Activated T-cell treated with anti-CD3 and anti-CD28 coated beads for 48 hours (primary cell): ENCODE data around the gene KATNAL1.

Experiments
- DNase-seq: peaks from one replicate; pipeline ENCODE4 v3.0.0-alpha.2; 2020; ENCODE audit warnings: low read depth

The KATNAL1 gene

DNA sequence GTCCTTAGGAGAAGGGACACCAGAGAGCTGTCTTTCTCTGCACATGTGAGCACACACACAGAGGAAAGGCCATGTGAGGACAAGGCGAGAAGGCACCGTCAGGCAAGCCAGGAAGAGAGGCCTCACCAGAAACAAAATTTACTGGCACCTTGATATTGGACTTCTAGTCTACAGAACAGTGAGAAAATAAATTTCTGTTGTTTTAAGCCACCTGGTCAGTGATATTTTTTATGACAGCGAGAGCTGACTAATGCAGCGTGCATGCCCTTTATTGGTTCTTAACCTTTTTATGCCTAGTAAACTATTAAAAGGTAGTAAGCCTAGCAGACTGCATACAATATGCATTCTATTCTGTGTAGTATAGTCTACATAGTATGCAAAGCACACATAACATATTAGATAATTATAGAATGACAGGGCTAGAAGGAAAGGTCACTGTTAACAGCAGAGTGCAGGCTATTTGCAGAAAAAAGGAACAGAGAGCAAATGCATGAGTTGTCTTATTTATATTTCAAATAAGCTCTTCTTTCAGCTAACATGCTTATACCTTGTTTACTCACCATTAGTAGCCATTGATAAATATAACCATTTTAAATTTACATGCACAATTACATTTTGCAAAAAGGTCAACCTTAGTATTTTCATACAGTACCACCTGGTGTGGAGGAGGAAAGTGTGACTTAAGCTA, 25.2 kb upstream of the KATNAL1 start:
- no peak for DNase-seq

DNA sequence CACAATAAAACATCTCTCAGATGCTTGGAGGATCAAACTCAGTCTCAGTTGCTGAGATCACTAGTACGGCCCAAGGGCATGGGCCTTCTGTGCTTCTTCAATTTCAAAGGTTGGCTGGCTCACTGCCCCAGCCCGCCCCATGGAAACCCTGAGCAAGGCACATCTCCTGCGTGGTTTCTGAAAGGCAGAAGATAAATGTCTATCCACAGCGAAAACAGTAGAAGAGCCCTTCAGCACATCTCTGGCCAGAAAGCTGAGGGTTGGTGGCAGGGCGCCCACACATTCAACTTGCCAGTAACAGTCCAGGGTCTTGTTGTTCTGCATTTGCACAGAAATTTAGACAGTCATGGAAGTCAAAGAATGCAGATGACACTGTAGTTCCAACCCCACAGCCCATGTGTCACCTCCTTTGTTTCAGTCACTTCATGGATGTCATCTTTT, 24.0 kb upstream of the KATNAL1 start:
- DNase-seq = no peak

DNA sequence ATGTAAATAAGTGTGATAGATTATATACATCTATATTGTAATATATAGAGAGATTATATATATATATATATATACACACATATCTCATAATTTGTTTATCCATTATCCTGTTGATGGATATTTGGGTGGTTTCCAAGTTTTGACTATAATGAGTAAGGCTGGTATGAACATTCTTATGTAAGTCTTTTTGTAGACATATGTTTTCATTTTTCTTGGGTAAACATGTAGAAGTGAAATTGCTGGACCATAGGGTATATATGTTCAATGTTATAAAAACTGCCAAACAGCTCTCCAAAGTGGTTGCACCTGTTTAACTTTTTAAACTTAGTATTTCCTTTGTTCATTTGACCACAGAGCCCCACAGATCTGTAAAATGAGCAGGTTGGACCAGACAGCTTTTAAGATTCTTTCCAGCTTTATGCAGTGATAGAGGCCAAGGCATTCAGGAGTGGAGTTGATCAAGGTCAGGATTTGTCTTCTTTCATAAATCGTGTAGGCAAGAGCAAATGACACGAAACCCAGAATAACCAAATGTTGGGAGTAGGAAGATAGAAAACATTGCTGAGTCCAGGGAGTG, 21.7 kb upstream of the KATNAL1 start:
- no peak for DNase-seq

DNA sequence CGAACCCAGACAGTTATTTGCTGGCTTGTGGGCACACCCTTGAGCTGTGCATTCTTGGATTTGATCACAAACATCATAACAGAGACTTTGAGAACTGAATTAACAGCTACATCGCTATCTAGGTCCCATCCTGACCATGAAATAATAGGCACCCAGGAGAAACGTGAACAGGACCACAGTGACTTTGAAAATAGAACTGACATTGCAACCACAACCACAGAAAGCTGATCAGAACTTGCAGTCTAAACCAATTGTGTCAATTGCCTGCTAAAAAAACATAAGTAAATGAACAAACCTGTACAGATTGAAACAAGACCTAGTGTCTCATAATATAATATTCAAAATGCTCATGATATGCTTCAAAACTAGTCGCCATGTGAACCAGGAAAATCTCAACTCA, 18.3 kb upstream of the KATNAL1 start:
- DNase-seq = no peak

DNA sequence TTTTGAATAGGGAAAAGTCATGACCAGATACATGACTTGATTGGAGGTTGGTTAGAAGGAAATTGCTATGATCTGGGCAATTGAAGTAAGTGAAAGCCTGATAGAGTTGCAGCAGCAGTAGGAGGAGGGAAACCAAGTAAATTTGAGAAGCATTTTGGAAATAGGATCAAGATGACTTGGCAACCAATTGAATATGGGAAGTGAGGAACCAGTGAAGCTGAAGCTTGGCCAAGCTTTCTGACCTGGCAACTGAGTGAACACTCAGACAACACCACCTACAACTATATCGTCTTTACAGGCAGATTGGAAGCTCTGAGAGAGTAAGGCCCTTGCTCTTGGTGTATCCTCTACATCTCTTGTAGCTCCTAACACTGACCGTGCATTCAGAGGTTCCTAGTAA, 16.2 kb upstream of the KATNAL1 start:
- no peak for DNase-seq

DNA sequence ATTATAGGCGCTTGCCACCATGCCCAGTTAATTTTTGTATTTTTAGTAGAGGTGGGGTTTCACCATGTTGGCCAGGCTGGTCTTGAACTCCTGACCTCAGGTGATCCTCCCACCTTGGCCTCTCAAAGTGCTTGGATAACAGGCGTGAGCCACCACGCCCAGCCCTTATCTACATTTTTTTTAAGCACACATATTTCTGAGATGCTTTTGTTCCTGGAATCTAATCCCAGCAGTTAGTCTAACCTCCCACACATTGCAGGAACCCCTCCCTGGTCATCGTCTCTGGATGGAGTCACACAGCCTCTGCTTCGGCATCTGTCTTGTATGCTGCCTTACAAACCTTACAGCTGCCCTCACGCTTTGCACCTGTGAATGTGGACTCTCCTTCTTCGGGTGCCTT, 15.1 kb upstream of the KATNAL1 start:
- DNase-seq = no peak

DNA sequence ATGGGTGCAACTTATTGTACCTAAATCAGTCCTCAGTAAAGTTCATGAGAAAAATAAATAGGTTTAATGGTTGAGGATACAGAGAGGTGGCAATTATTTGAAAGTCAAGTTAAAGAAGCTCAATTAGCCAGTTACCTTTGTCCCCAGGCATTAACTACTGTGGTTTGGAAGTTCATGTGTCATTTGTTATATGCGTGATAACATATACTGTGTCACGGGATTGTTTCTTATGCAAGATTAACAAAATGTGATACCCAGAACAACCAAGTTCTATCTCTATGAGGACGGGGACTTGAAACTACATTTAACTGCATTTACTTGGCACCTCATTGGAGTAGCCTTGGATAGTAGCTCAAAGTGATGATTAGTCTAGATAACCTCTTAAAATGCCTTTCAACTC, 13.9 kb upstream of the KATNAL1 start:
- no peak for DNase-seq

DNA sequence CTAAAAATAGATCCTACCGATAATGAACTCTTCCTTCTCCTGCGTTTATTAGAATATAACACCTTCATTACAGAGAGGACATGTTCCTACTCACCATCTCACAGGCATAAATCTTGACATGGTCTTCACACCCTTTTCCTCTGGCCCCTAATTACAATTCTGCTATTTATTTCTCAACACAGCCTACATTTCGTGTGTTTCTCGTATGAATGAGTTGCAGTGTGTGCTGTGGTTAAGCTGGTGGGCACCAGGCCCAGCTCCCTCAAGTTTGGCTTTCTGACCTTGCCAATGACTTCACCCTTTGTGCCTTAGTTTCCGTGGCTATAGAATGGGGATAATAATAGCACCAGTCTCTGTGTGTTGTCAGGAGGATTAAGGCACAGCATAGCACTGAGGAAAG, 12.3 kb upstream of the KATNAL1 start:
- DNase-seq = no peak

DNA sequence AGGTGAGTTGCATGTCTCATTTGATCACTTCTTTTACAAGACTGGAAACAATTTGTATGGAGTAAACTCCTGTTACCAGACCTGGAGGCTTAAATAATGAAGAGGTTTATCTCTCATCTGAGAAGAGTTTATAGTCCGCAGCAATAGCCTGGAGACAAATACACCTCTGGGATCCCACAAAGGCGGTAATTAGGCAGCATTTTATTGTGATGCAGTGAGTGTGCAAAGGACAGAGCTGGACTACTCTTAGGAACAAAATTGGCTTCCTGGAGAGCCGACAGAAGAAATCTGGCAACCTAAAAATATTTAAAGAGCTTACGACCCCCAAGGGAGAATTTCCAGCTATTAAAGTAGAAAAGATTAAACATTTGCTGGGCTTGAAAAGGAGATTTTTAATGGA, 11.8 kb upstream of the KATNAL1 start:
- DNase-seq = no peak

DNA sequence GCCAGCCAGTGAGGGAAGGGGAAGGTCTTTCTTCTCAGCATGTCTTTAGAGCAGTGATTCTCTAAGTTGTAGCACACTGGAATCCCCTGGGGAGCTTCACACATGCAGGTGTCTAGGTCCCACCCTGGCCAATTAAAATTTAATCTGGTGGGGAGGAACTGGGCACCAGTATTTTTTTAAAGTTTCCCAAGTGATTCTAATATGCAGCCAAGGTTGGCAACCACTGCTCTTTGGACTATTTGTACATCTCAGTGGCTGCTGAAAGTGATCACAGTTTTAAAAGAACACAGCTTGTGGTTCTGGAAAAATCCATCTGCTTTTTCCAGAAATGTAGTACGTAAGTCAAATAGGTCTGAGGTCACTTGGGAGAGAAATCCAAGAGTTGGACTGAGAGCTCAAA, 10.7 kb upstream of the KATNAL1 start:
- DNase-seq = no peak

DNA sequence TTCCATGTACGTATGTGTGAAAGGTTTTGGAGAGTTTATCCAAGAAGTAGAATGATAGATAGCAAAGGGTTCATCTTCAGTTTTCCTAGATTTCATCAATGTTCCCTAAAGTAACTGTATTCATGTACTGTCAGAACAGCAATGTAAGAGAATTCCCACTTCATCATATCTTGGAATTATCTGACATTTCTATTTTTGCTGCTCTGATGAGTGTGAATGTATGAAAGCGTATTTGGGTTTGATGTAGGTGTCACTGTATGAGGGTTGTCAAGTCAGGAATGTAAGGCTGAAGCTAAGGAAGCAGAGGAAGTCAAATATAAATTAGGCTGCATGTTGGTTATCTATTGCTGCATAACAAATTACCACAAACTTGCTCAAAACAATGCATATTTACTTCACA, 7.2 kb upstream of the KATNAL1 start:
- DNase-seq = no peak

DNA sequence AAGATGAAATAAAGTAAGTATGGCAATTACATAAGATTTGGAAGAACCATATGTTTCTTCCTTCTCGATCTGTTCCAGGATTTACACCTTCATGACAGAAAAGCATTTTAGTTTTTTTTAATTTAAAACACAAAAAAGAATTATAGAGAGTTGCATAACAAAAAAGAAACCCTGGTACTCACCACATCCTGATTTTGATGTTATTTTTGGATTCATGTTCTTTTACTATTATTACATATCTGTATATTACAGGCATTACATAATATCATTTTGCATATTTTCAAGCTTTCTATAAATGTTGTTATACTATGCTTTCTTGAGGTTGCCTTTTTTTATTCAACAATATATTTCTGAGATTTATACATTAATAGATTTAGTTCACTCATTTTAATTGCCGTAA, 6.7 kb upstream of the KATNAL1 start:
- no peak for DNase-seq

DNA sequence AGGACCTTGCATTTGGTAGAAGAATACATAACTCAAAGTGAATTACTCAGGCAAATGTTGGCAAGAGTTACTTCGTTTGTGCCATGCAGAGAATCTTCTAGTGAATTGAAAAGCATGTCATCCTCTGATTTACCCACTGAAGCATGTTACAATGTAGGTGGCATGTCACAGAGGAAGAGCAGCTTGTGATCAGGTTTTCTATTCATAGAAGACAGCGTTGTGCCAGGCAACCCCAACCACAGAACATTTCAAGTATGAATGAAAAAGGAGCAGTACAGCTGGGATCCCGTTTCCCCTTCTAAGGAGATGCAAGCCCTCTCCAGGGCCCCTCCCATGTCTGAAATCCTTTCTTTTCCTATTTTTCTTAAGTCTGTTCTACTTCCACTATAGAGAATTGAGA, 6.0 kb upstream of the KATNAL1 start:
- no peak for DNase-seq

DNA sequence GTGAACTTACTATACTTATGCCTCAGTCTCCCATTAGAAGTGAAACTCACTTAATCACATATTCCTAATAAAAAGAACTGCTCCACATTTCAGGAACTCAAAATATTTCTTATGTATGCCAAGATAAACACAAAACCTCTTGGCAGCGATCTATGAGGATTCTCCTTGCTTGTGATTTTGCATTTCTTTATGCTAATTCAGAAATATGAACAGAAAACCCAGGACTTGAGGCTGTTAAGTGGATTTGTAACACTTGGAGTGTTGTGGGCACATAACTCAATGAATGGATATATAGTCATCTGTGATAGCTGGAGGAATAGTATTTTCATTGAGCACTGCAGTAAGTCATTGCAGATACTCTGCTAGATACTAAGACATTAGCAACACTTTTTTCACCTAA, 5.6 kb upstream of the KATNAL1 start:
- DNase-seq = no peak

DNA sequence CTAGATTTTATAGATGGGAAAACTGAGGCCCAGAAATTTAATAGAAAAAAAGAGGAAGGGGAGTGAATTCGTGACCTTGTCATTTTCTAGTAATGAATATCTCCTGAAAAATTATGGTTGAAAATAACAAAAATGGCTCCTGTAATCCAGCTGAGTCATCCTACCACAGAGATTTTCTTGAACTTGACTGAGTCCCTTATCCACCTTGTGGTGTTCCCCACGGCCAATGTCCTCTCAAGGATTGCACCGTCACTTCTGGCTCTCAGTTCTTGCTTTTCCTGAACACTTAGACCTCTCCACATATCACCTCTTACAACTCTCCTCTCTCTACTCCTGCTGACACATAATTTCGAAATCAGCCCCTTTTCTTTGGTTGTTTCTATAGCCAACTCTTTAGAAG, 1.2 kb upstream of the KATNAL1 start:
- no peak for DNase-seq

DNA sequence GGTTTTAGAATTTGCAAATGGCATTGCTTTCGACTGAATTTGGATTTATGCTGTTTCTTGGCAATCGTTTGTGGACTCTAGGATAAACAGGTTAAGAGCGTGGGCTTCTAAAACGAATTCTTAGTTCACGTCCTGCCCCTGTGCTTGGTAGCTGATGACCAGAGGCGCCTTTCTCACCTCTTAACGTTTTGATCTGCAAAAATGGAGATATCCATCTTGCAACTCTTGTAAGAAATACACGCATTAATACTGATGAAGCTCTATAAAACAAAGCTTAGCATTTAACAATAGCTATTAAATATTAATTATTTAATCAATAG, 580 bp upstream of the KATNAL1 start:
- DNase-seq = no peak

DNA sequence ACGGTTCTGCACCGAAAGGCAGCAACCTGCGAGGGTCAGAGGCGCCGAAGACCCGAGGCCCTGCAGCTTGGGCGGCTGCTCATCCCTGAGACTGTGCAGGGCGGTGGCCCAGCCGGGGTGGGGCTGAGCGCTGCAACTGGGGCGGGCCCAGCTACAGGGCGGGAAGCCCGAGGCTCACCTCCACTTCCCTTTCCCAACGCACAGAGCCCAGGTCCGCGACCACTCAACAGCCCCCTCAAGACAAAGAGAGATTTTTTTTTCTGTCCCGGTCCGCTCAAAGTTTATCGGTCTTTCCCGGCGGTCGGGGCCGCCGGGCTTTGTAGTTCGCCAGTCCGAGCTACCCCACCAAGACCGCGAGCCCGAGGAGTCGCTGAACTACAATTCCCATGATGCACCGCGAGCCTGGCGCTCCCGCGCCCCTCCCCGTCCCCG, 573 bp downstream of the KATNAL1 start:
- peak; percentile 87 for DNase-seq

DNA sequence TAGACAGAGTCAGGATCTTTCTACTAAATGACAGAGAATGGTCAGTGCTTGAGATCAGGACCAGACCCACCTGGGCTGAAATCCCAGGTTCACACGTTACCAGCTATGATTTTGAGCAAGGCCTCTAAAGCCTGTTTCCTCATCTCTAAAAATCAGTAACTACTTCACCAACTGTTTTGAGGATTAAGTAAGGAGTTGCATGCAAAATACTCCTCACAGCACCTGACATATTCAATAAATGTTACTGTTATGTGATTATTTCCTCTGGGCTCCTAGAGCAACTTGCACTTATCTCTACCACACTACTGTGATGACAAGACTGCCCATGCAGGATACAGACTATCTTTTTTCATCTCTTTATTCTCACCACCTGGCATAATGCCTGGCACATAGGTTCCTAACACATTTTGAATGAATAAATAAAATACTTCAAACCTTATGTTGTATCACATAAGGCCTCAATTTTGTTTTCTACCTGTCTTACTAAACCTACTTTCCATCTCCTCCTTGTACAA, 1.8 kb downstream of the KATNAL1 start:
- DNase-seq = no peak

DNA sequence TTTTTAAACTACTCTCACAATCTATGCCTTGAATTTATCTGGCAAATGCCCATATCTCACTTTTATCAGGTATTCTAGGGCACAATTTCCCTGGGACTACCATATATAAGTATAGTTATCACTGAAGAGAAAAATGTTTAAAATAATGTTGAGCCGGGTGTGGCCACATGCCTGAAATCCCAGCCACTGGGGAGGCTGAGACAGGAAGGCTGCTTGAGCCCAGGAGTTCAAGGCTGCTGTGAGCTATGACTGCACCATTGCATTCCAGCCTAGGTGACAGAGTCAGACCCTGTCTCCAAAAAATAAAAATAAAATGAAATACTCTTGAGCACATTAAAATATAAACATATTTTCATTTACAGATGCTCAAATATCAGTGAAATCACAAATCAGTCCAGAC, 4.1 kb downstream of the KATNAL1 start:
- DNase-seq = no peak

DNA sequence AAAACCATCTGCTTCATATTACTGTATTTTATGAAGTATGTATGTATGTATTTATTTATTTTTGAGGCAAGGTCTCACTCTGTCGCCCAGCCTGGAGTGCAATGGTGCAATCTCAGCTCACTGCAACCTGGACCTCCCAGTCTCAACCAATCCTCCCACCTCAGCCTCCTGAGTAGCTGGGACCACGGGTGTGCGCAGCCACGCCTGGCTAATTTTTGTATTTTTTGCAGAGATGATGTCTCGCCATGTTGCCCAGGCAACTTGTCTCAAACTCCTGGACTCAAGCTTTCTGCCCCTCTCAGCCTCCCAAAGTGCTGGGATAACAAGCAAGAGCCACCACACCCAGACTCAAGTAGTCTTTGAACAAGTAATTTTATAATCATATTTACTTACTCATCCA, 5.5 kb downstream of the KATNAL1 start:
- DNase-seq = no peak

DNA sequence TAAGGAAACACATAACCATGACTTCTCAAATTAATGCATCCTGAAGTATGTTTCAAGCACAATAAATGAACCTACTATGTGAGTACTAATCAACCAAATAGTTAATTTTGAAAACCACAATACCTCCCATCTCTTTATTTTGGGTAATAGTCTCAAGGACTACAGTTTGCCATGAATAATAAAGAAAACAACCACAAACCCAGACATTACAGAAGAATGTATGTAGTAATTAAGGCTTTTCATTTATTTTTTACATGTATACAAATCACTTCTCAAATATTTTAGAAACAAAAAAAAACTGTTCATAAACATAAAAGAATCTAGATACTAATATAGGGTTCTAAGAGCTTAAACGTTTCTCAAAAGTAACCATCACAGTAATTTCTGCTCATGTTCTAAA, 6.8 kb downstream of the KATNAL1 start:
- no peak for DNase-seq

DNA sequence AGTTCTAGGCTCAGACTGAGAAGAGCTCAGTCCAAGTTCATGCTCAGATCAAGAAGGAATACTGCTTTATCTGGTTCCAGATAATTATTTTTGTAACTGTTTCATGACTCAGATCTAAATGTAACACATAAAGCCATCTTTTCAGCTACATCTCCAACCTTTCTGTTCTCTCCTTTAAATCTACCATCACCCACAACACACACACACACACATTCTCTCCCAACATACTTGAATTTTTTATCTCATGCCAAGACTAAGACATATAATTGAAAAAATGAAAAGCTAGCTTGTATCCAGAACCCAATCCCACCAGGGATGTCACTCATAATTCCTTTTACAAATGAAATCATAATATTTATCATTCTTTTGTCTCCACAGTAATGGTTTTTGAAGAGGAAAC, 7.6 kb downstream of the KATNAL1 start:
- no peak for DNase-seq

DNA sequence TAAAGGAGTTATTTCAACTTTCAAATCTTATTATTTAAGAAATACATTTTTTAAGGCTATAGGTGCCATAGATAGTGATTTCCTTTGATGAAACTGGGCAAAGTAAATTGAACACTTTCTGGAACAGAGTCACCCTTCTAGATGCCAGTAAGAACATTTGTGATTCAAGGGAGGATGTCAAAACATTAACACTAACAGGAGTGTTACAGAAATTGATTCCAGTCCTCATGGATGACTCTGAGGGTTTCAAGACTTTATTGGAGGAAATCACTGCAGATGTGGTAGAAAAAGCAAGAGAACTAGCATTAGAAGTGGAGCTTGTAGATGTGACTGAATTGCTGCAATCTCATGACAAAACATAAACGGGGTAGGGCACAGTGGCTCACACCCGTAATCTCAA, 12.2 kb downstream of the KATNAL1 start:
- DNase-seq = no peak

DNA sequence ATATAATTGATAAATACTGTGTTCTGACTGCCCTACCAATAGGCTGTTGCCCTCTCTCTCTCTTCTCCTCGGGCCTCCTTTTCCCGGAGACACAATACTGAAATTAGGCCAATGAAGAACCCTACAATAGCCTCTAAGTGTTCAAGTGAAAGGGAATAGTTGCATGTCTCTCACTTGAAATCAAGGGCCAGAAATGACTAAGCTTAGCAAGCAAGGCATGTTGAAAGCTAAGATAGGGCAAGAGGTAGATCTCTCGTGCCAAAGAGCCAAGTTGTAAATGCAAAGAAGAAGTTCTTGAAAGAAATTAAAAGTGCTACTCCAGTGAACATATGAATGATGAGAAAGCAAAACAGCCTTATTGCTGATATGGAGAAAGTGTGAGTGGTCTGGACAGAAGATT, 13.3 kb downstream of the KATNAL1 start:
- no peak for DNase-seq
